HCT116 (cell line): ENCODE measurements around the gene CRLF1. TPM values are rescaled to one million over a fixed set of nuclear protein-coding genes. Genes with fewer than 3 reads are reported as not detected.

Experiments used
- ATAC-seq: fragments of 200-7000 bp; cut with Tn5 transposase; 2 replicates; pipeline ENCODE4 v1.9.1; 2020; ENCODE audit warnings: mild to moderate bottlenecking, moderate library complexity
- BruUV-seq: library from RNA; stranded (reverse); fragments of 400-500 nt; replicated peaks from 2 replicates; lab custom pipeline; 2021; lab: Mats Ljungman, UMichigan
- CTCF ChIA-PET: fragments of 300-600 bp; sonication (Branson Sonifier 250); formaldehyde crosslinking; loops from one replicate; lab custom pipeline; 2021; ENCODE audit warnings: antibody characterized with exemption; lab: Charles Lee
- POLR2A ChIA-PET: fragments of 300-600, 350-600 bp; sonication (Branson Sonifier 250); formaldehyde crosslinking; loops from one replicate; lab custom pipeline; 2021; ENCODE audit warnings: antibody characterized with exemption; lab: Charles Lee
- RAD21 ChIA-PET, 2 experiments: fragments of 300-600 bp; sonication (Branson Sonifier 250); formaldehyde crosslinking; loops; one replicate each; lab custom pipeline; 2023; ENCODE audit warnings: low total read pairs in 2 of 2; ENCODE audit not compliant: uncharacterized antibody in 2 of 2, unreplicated experiment in 2 of 2, low non-redundant PET in 1 of 2; lab: Charles Lee
- DNase-seq: peaks from one replicate; pipeline ENCODE4 v3.0.0-alpha.2; 2010; ENCODE audit warnings: low read depth, low spot score
- H2AFZ ChIP-seq: fragments of 200-600 bp; shearing (Covaris generic), sonication (generic); 2 replicates; pipeline ENCODE4 v1.6.1; 2017; ENCODE audit warnings: low read depth, mixed run types, mixed read lengths, antibody characterized with exemption, low read length; ENCODE audit not compliant: poor library complexity, severe bottlenecking
- H3K27ac ChIP-seq: 2 replicates; pipeline ENCODE4 v1.5.1; 2012; ENCODE audit warnings: low read depth, low read length
- H3K27me3 ChIP-seq: fragments of 200-600 bp; sonication (generic); 2 replicates; pipeline ENCODE4 v1.6.1; 2016; ENCODE audit warnings: mixed run types, low read length, mixed read lengths; ENCODE audit not compliant: insufficient read depth
- H3K36me3 ChIP-seq, 2 experiments: fragments of 200-500 bp in 1 of 2; fragments of 200-600 bp in 1 of 2; sonication (Bioruptor generic) in 1 of 2; sonication (generic) in 1 of 2; 2 replicates each; pipeline versions ENCODE4 v1.5.1 to v1.6.1; 2014 to 2016; ENCODE audit warnings: low read length in 2 of 2, inconsistent platforms in 1 of 2, mixed read lengths in 1 of 2, mixed run types in 1 of 2; ENCODE audit not compliant: insufficient read depth in 2 of 2, control insufficient read depth in 1 of 2
- H3K4me1 ChIP-seq, 2 experiments: fragments of 200-600 bp in 1 of 2; sonication (generic) in 1 of 2; 2 replicates each; pipeline versions ENCODE4 v1.5.1 to v1.6.1; 2012 to 2017; ENCODE audit warnings: low read length in 2 of 2, inconsistent platforms in 1 of 2, mild to moderate bottlenecking in 1 of 2, mixed read lengths in 1 of 2, mixed run types in 1 of 2, moderate library complexity in 1 of 2; ENCODE audit not compliant: insufficient read depth in 2 of 2, control insufficient read depth in 1 of 2
- H3K4me2 ChIP-seq: fragments of 200-600 bp; sonication (generic); 2 replicates; pipeline ENCODE4 v1.6.1; 2017; ENCODE audit warnings: mixed run types, low read length, mixed read lengths
- H3K4me3 ChIP-seq, 2 experiments: fragments of 200-600 bp in 1 of 2; sonication (generic) in 1 of 2; replicated peaks in 1 of 2; 2 replicates each; pipeline ENCODE4 v1.5.1; 2011 to 2016; ENCODE audit warnings: low read length in 2 of 2, control low read depth in 1 of 2, low read depth in 1 of 2, mild to moderate bottlenecking in 1 of 2, mixed read lengths in 1 of 2, mixed run types in 1 of 2
- H3K79me2 ChIP-seq: fragments of 200-600 bp; sonication (generic); 2 replicates; pipeline ENCODE4 v1.6.1; 2017; ENCODE audit warnings: mild to moderate bottlenecking, mixed run types, low read length, moderate library complexity, mixed read lengths; ENCODE audit not compliant: insufficient read depth
- H3K9ac ChIP-seq: fragments of 200-600 bp; sonication (generic); 2 replicates; pipeline ENCODE4 v1.6.1; 2016; ENCODE audit warnings: low read length, mixed read lengths
- H3K9me2 ChIP-seq: fragments of 200-600 bp; sonication (generic), shearing (Covaris generic); 2 replicates; pipeline ENCODE4 v1.6.1; 2017; ENCODE audit warnings: mixed run types, mild to moderate bottlenecking, moderate library complexity; ENCODE audit not compliant: insufficient read depth
- H3K9me3 ChIP-seq, 2 experiments: fragments of 200-500 bp in 1 of 2; fragments of 200-600 bp in 1 of 2; sonication (Bioruptor generic) in 1 of 2; sonication (generic) in 1 of 2; 2 replicates each; pipeline ENCODE4 v1.6.1; 2014 to 2017; ENCODE audit warnings: low read length in 2 of 2, mixed read lengths in 2 of 2, inconsistent platforms in 1 of 2, low read depth in 1 of 2, mild to moderate bottlenecking in 1 of 2, mixed run types in 1 of 2, moderate library complexity in 1 of 2; ENCODE audit not compliant: control insufficient read depth in 1 of 2, insufficient read depth in 1 of 2
- H4K20me1 ChIP-seq: fragments of 200-600 bp; sonication (generic), shearing (Covaris generic); 2 replicates; pipeline ENCODE4 v1.6.1; 2017; ENCODE audit warnings: mixed run types, mild to moderate bottlenecking, moderate library complexity; ENCODE audit not compliant: insufficient read depth
- ELF1 ChIP-seq: IDR thresholded peaks from 2 replicates; pipeline ENCODE4 v1.6.1; 2012; ENCODE audit warnings: low read depth, borderline replicate concordance
- EZH2phosphoT487 ChIP-seq: fragments of 200-600 bp; IDR thresholded peaks from 2 replicates; pipeline ENCODE4 v1.6.1; 2018; ENCODE audit warnings: antibody characterized with exemption, borderline replicate concordance
- JUND ChIP-seq: IDR thresholded peaks from 2 replicates; pipeline ENCODE4 v1.6.1; 2012
- POLR2A ChIP-seq: IDR thresholded peaks from 2 replicates; pipeline ENCODE4 v1.7.0; 2011; ENCODE audit warnings: borderline replicate concordance; ENCODE audit not compliant: insufficient read depth, insufficient read length; ENCODE audit errors: extremely low read depth
- RAD21 ChIP-seq: IDR thresholded peaks from 2 replicates; pipeline ENCODE4 v1.6.1; 2012; ENCODE audit warnings: low read depth, mild to moderate bottlenecking
- SP1 ChIP-seq: IDR thresholded peaks from 2 replicates; pipeline ENCODE4 v1.6.1; 2012; ENCODE audit warnings: low read depth
- SRF ChIP-seq: IDR thresholded peaks from 2 replicates; pipeline ENCODE4 v1.6.1; 2012; ENCODE audit warnings: low read depth
- YY1 ChIP-seq: IDR thresholded peaks from 2 replicates; pipeline ENCODE4 v1.6.1; 2011; ENCODE audit warnings: low read length, low read depth, moderate library complexity, mild to moderate bottlenecking; ENCODE audit not compliant: insufficient replicate concordance; ENCODE audit errors: extremely low read depth
- ZNF274 ChIP-seq: fragments of 200-500 bp; sonication (Bioruptor generic); IDR thresholded peaks from 2 replicates; pipeline ENCODE4 v1.6.1; 2014; ENCODE audit warnings: mild to moderate bottlenecking, low read depth, low read length, inconsistent platforms
- intact Hi-C: fragments of 100-400 bp; cut with micrococcal nuclease; formaldehyde crosslinking; loops from 2 replicates; pipeline ENCODE4 v1.10.0; 2022
- total RNA-seq: library from RNA; stranded (reverse); gene quantifications from one replicate; pipeline ENCODE4 v1.2.1, GENCODE V29; 2021; ENCODE audit not compliant: unreplicated experiment
- TF ChIP-seq, protein P1 (sequence below), 3 experiments: fragments of 200-600 bp in 1 of 3; sonication (generic) in 1 of 3; IDR thresholded peaks in 2 of 3; conservative IDR thresholded peaks in 1 of 3; 2 replicates each; pipeline ENCODE4 v1.5.1; 2012 to 2017; ENCODE audit warnings: low read depth in 2 of 3, low read length in 2 of 3, antibody characterized with exemption in 1 of 3, borderline replicate concordance in 1 of 3, control low read depth in 1 of 3, mild to moderate bottlenecking in 1 of 3, mixed read lengths in 1 of 3, mixed run types in 1 of 3, moderate library complexity in 1 of 3; ENCODE audit not compliant: insufficient read depth in 1 of 3
- TF ChIP-seq, protein P2 (sequence below): IDR thresholded peaks from 2 replicates; pipeline ENCODE4 v1.6.1; 2012; ENCODE audit warnings: low read depth

The CRLF1 gene
- total RNA-seq, 1 experiment from 2014 or later, result 43.0 TPM

DNA sequence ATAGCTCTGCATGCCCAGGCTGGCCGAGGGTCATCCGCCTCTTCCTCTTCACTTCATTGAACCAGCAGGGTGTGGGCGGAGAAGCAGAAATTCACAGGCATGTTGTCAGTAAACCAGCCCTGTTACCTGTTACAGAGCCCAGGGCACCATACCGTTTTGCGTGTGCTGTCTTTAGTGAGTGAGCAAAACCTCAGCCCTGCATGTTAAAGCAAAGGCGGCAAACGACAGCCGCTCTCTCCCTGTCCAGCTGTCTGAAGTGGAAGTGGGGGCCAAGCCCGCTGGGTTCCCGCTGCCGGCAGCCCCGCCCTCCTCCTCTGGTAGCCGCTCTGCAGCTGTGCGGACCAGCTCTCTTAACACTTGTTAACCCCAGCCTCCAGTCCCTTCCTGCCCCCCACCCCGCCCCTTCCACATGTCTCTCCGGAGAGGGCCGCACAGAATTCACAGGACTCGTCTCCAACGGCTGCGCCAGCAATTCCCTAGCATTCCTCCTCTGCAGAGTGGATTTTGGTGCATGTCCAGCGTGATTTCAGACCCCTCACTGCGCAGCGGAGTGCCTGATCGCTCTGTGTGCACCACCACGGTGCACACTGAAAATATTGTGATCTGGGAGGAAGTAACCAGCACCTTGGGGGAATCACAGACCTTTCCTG is 42.9 kb upstream of the CRLF1 start:
- Histone ChIP-seq H3K36me3 (no peaks in the 10 kb centered on the region), H3K9ac (no peak overlapping the region), H3K4me1 (peaks cover 0 to under 1% of the 10 kb centered on the region in 2 experiments; a peak in 1 of 4 replicates), H3K9me3 (no peaks in the 10 kb centered on the region), H3K27me3 (no peaks in the 10 kb centered on the region), H3K4me2 (no peak overlapping the region), H2AFZ (no peak overlapping the region), H3K27ac (no peak overlapping the region), H3K79me2 (peaks cover 11% of the 10 kb centered on the region; the same call in 1 of the 2 replicates), H3K4me3 (no peak overlapping the region), H3K9me2 (no peaks in the 10 kb centered on the region), H4K20me1 (no peaks in the 10 kb centered on the region)
- ChIA-PET RAD21 (no interaction called here), CTCF (no interaction called here), POLR2A (no interaction called here)
- DNase-seq (no peak), ATAC-seq (no peak)
- intact Hi-C loops, result no loop called here
- TF ChIP-seq EZH2phosphoT487 (no peak), JUND (no peak), ZNF274 (no peak), POLR2A (no peak), ELF1 (no peak), SRF (no peak)
- TF ChIP-seq, protein P1, sequence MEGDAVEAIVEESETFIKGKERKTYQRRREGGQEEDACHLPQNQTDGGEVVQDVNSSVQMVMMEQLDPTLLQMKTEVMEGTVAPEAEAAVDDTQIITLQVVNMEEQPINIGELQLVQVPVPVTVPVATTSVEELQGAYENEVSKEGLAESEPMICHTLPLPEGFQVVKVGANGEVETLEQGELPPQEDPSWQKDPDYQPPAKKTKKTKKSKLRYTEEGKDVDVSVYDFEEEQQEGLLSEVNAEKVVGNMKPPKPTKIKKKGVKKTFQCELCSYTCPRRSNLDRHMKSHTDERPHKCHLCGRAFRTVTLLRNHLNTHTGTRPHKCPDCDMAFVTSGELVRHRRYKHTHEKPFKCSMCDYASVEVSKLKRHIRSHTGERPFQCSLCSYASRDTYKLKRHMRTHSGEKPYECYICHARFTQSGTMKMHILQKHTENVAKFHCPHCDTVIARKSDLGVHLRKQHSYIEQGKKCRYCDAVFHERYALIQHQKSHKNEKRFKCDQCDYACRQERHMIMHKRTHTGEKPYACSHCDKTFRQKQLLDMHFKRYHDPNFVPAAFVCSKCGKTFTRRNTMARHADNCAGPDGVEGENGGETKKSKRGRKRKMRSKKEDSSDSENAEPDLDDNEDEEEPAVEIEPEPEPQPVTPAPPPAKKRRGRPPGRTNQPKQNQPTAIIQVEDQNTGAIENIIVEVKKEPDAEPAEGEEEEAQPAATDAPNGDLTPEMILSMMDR (IDR thresholded peaks at IDR 0.05 in 2 of 3, conservative IDR thresholded peaks at IDR 0.05 in 1 of 3; ENCODE audit: borderline replicate concordance in 1 of 3, insufficient read depth in 1 of 3, low read depth in 2 of 3, low read length in 2 of 3), result no peak
- no TSS peak for BruUV-seq

DNA sequence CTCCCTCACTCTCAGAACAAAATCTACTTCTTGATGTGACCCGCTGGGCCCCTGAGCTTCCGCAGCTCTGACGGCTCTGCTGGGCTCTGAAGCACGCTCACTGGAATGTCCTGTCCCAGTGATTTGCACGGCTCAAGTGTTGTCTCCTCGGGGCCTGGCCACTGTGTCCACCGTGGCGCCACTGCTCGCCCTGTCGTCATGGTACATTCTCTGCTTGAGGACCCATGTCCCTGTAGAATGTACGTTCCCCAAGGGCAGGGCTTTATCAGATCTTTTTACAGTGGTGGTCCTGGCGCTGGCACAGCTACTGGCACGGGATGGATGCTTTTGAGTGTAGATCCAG is 42.3 kb upstream of the CRLF1 start:
- DNase-seq (no peak), ATAC-seq (no peak)
- Histone ChIP-seq H3K27ac (no peak overlapping the region), H3K4me2 (no peak overlapping the region), H3K36me3 (no peaks in the 10 kb centered on the region), H3K9me3 (no peaks in the 10 kb centered on the region), H3K4me3 (no peak overlapping the region), H3K9me2 (no peaks in the 10 kb centered on the region), H3K4me1 (peaks cover 0 to 6% of the 10 kb centered on the region in 2 experiments; a peak in 1 of 4 replicates), H4K20me1 (no peaks in the 10 kb centered on the region), H3K79me2 (peaks cover 15% of the 10 kb centered on the region; the same call in 1 of the 2 replicates), H3K27me3 (no peaks in the 10 kb centered on the region), H3K9ac (no peak overlapping the region), H2AFZ (no peak overlapping the region)
- intact Hi-C loops, result no loop called here
- no TSS peak for BruUV-seq
- POLR2A ChIA-PET, result no interaction called here
- RAD21 ChIA-PET, result no interaction called here
- CTCF ChIA-PET, result no interaction called here
- TF ChIP-seq SP1 (no peak), YY1 (no peak), RAD21 (no peak), POLR2A (no peak)
- TF ChIP-seq, protein P2, sequence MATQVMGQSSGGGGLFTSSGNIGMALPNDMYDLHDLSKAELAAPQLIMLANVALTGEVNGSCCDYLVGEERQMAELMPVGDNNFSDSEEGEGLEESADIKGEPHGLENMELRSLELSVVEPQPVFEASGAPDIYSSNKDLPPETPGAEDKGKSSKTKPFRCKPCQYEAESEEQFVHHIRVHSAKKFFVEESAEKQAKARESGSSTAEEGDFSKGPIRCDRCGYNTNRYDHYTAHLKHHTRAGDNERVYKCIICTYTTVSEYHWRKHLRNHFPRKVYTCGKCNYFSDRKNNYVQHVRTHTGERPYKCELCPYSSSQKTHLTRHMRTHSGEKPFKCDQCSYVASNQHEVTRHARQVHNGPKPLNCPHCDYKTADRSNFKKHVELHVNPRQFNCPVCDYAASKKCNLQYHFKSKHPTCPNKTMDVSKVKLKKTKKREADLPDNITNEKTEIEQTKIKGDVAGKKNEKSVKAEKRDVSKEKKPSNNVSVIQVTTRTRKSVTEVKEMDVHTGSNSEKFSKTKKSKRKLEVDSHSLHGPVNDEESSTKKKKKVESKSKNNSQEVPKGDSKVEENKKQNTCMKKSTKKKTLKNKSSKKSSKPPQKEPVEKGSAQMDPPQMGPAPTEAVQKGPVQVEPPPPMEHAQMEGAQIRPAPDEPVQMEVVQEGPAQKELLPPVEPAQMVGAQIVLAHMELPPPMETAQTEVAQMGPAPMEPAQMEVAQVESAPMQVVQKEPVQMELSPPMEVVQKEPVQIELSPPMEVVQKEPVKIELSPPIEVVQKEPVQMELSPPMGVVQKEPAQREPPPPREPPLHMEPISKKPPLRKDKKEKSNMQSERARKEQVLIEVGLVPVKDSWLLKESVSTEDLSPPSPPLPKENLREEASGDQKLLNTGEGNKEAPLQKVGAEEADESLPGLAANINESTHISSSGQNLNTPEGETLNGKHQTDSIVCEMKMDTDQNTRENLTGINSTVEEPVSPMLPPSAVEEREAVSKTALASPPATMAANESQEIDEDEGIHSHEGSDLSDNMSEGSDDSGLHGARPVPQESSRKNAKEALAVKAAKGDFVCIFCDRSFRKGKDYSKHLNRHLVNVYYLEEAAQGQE, result no peak
- TF ChIP-seq, protein P1 (IDR thresholded peaks at IDR 0.05 in 2 of 3, conservative IDR thresholded peaks at IDR 0.05 in 1 of 3; ENCODE audit: borderline replicate concordance in 1 of 3, insufficient read depth in 1 of 3, low read depth in 2 of 3, low read length in 2 of 3), result no peak
